GM23338 (cell line): ENCODE data around the gene ATP5PO. TPM values are rescaled to one million over a fixed set of nuclear protein-coding genes. Genes with fewer than 3 reads are reported as not detected.

ENCODE experiments used
- ATAC-seq: fragments of 200-7000 bp; cut with Tn5 transposase; 3 replicates; pipeline ENCODE4 v1.9.1; 2020
- DNase-seq: peaks from one replicate; pipeline ENCODE4 v3.0.0-alpha.2; 2015; ENCODE audit warnings: low spot score
- H2AFZ ChIP-seq: fragments of 200-600 bp; sonication (generic); 2 replicates; pipeline ENCODE4 v1.8.0; 2016; ENCODE audit warnings: antibody characterized with exemption, mild to moderate bottlenecking, moderate library complexity
- H3F3A ChIP-seq: fragments of 200-600 bp; sonication (generic); replicated peaks from 2 replicates; pipeline ENCODE4 v1.8.0; 2017; ENCODE audit warnings: antibody characterized with exemption, mixed run types, low read depth
- H3K27ac ChIP-seq: fragments of 200-600 bp; sonication (generic); 2 replicates; pipeline ENCODE4 v1.6.1; 2016; ENCODE audit warnings: low read depth
- H3K27me3 ChIP-seq: fragments of 200-600 bp; sonication (generic); 2 replicates; pipeline ENCODE4 v1.8.0; 2016; ENCODE audit warnings: mild to moderate bottlenecking, mixed run types, moderate library complexity; ENCODE audit not compliant: insufficient read depth
- H3K36me3 ChIP-seq: fragments of 200-600 bp; sonication (generic); 2 replicates; pipeline ENCODE4 v1.8.0; 2016; ENCODE audit warnings: mild to moderate bottlenecking; ENCODE audit not compliant: insufficient read depth
- H3K4me1 ChIP-seq: fragments of 200-600 bp; sonication (generic); 2 replicates; pipeline ENCODE4 v1.8.0; 2016; ENCODE audit warnings: mild to moderate bottlenecking, moderate library complexity; ENCODE audit not compliant: insufficient read depth
- H3K4me2 ChIP-seq: fragments of 200-600 bp; sonication (generic); 2 replicates; pipeline ENCODE4 v1.7.1; 2017; ENCODE audit warnings: mixed run types
- H3K4me3 ChIP-seq: fragments of 200-600 bp; sonication (generic); 2 replicates; pipeline ENCODE4 v1.6.1; 2016; ENCODE audit warnings: mixed run types
- H3K79me2 ChIP-seq: fragments of 200-600 bp; sonication (generic); replicated peaks from 2 replicates; pipeline ENCODE4 v1.8.0; 2017; ENCODE audit warnings: mild to moderate bottlenecking; ENCODE audit not compliant: insufficient read depth
- H3K9me2 ChIP-seq: fragments of 200-600 bp; sonication (generic); 2 replicates; pipeline ENCODE4 v1.8.0; 2017; ENCODE audit not compliant: insufficient read depth
- H4K20me1 ChIP-seq: fragments of 200-600 bp; sonication (generic); replicated peaks from 2 replicates; pipeline ENCODE4 v1.8.0; 2017; ENCODE audit warnings: mild to moderate bottlenecking; ENCODE audit not compliant: insufficient read depth
- H3K27ac Mint-ChIP-seq: 2 replicates; pipeline ENCODE4 v1.8.0; 2020; ENCODE audit warnings: inconsistent platforms, mild to moderate bottlenecking, moderate library complexity, mixed read lengths
- H3K27me3 Mint-ChIP-seq: 3 replicates; pipeline ENCODE4 v1.8.0; 2022; ENCODE audit warnings: low read depth, mild to moderate bottlenecking, moderate library complexity, mixed read lengths, inconsistent platforms; ENCODE audit not compliant: insufficient read depth, poor library complexity
- H3K36me3 Mint-ChIP-seq: 3 replicates; pipeline ENCODE4 v1.8.0; 2021; ENCODE audit warnings: low read depth, mild to moderate bottlenecking, inconsistent platforms, moderate library complexity, mixed read lengths
- H3K4me1 Mint-ChIP-seq: 3 replicates; pipeline ENCODE4 v1.8.0; 2020; ENCODE audit warnings: mild to moderate bottlenecking, inconsistent platforms, mixed read lengths
- H3K4me3 Mint-ChIP-seq: 3 replicates; pipeline ENCODE4 v1.8.0; 2021; ENCODE audit warnings: moderate library complexity, mild to moderate bottlenecking, inconsistent platforms, mixed read lengths
- H3K9me3 Mint-ChIP-seq: 3 replicates; pipeline ENCODE4 v1.8.0; 2020; ENCODE audit warnings: moderate library complexity, mild to moderate bottlenecking, inconsistent platforms, mixed read lengths
- CREB1 ChIP-seq: fragments of 250-450 bp; sonication (Bioruptor Pico); IDR thresholded peaks from 2 replicates; pipeline ENCODE4 v1.5.0; 2020; ENCODE audit warnings: low read depth, mild to moderate bottlenecking, moderate library complexity
- EZH2 ChIP-seq: fragments of 200-600 bp; sonication (generic); IDR thresholded peaks from one replicate; pipeline ENCODE4 v1.8.0; 2017; ENCODE audit warnings: antibody characterized with exemption, mild to moderate bottlenecking, low read depth; ENCODE audit not compliant: unreplicated experiment
- EZH2phosphoT487 ChIP-seq: fragments of 200-600 bp; sonication (generic); IDR thresholded peaks from one replicate; pipeline ENCODE4 v1.8.1; 2018; ENCODE audit warnings: antibody characterized with exemption; ENCODE audit not compliant: unreplicated experiment
- JUNB ChIP-seq: IDR thresholded peaks from one replicate; pipeline ENCODE4 v1.6.1; 2016; ENCODE audit warnings: antibody characterized with exemption; ENCODE audit not compliant: unreplicated experiment
- NANOG ChIP-seq: IDR thresholded peaks from 2 replicates; pipeline ENCODE4 v1.6.1; 2016; ENCODE audit warnings: antibody characterized with exemption, borderline replicate concordance
- POLR2AphosphoS5 ChIP-seq: IDR thresholded peaks from 2 replicates; pipeline ENCODE4 v1.6.1; 2016; ENCODE audit warnings: antibody characterized with exemption, low read depth
- STAT1 ChIP-seq: IDR thresholded peaks from one replicate; pipeline ENCODE4 v1.6.1; 2016; ENCODE audit warnings: antibody characterized with exemption; ENCODE audit not compliant: unreplicated experiment
- ZNF114 ChIP-seq: fragments of 250-450 bp; sonication (Bioruptor Pico); IDR thresholded peaks from 2 replicates; pipeline ENCODE4 v1.5.0; 2020; ENCODE audit warnings: mild to moderate bottlenecking, moderate library complexity
- ZNF331 ChIP-seq: fragments of 250-450 bp; sonication (Bioruptor Pico); IDR thresholded peaks from 2 replicates; pipeline ENCODE4 v1.5.0; 2020; ENCODE audit warnings: low read depth, mild to moderate bottlenecking, moderate library complexity
- polyA plus RNA-seq: library from polyadenylated mRNA; unstranded; fragments of >200 nt; fragmentation: Nextera tagmentation; extraction: Ambion mirVana; gene quantifications from 2 replicates; pipeline ENCODE4 v1.2.1, GENCODE V29; 2016
- total RNA-seq: library from RNA; depleted of rRNA; stranded (reverse); fragments of >200 nt; shearing (Covaris generic); gene quantifications from 2 replicates; pipeline ENCODE4 v1.2.3, GENCODE V29; 2014
- TF ChIP-seq, protein P1 (sequence below): IDR thresholded peaks from 2 replicates; pipeline ENCODE4 v1.6.1; 2016; ENCODE audit warnings: antibody characterized with exemption
- TF ChIP-seq, protein P2 (sequence below): IDR thresholded peaks from one replicate; pipeline ENCODE4 v1.6.1; 2018; ENCODE audit warnings: antibody characterized with exemption; ENCODE audit not compliant: unreplicated experiment

Gene ATP5PO
- total and polyA plus RNA-seq, 2 experiments from 2014 or later: 244 to 522 TPM

DNA sequence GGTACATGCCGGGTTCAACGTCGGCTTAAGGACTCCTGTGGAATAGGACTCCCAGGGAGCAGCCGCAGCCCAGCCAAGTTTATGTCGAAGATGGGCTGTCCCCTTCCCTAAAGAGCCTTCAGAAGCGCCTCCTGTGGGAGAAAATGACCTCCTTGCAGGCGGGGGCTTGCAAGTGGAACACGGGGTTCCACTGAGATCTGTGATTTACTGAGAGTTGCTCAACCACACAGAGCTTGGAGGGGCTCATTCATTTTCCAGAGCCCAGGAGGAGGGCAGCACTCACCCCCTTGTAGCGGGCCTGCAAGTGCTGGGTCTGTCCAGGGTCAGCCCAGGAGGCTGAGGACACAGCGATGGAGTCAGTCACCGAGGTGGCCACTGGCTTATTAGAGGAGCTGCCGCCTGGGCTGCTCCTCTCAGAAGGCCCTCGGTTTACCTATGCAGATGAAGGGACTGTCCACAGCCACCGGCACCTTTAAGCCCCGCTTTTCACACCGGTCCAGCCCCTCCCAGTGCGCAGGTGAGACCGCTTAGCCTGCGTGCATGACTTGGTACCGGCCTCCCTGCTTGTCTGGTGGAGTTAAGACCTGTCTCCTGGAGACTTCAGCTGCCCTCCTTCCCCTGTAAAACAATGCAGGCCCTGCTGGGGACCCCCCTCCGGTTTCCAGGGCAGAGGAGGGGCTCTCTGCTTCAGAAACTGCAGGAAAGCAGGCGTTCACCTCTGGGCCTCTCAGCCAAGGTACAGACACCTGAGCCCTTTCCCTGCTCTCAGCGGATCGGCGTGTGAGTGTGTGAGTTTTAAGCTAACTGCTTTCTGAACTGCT, 57.5 kb downstream of the ATP5PO start:
- no peaks in the 10 kb centered on the region for H3F3A ChIP-seq
- peak overlapping the region; percentile 45; the same call in 1 of the 2 replicates for H3K4me2 ChIP-seq
- no peaks in the 10 kb centered on the region for H3K27me3 ChIP-seq
- Mint-ChIP-seq H3K4me3 (no peak overlapping the region), H3K4me1 (peaks cover 14% of the 10 kb centered on the region), H3K9me3 (no peaks in the 10 kb centered on the region), H3K36me3 (no peaks in the 10 kb centered on the region), H3K27me3 (peaks cover 4% of the 10 kb centered on the region), H3K27ac (0 out of 2 replicates have a peak overlapping the region, but pooled peaks have one; percentile 64)
- H3K36me3 ChIP-seq: no peaks in the 10 kb centered on the region
- DNase-seq (peak; percentile 37), ATAC-seq (peak; percentile 90)
- H4K20me1 ChIP-seq: no peaks in the 10 kb centered on the region
- no peak overlapping the region for H3K27ac ChIP-seq
- 0 out of 2 replicates have a peak, but pooled peaks cover 6% of the 10 kb centered on the region for H3K9me2 ChIP-seq
- TF ChIP-seq POLR2AphosphoS5: no peak
- no peak for TF ChIP-seq JUNB
- no peak for TF ChIP-seq EZH2phosphoT487
- H3K79me2 ChIP-seq: no peaks in the 10 kb centered on the region
- peak overlapping the region; percentile 80 for H2AFZ ChIP-seq
- no peak overlapping the region for H3K4me3 ChIP-seq
- H3K4me1 ChIP-seq: peaks cover 13% of the 10 kb centered on the region

DNA sequence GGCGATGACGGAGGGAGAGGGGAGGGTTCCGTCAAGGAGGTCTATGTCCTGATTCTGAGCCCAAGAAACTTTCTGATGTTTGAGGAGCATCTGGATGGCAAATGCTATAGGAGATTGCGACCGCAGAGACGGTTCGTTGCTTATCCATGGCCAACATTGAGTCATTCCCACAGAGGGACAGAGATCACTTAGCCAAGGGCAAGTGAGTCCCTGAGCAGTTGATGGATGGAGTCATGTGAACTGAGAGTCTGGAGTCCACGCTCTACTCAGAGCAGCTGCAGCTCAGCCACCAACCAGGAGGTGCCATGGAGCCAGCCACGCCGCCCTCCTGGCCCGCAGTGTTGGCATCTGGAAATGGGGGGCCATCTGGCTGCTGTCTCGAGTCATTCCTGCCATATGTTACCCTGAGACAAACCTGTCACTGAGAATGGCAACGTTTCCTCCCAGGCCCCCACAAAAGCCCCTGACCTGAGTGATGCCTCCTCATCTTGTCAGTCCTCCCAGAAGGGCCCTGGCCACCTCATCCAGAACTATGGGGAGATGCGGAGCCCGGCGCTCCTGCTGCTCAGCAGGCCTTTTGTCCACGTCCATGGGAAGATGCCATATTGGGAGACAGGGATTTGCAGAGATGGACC, 58.6 kb downstream of the ATP5PO start:
- H3K36me3 ChIP-seq: no peaks in the 10 kb centered on the region
- H3K9me2 ChIP-seq: 0 out of 2 replicates have a peak, but pooled peaks cover 6% of the 10 kb centered on the region
- H2AFZ ChIP-seq: no peak overlapping the region
- H3K4me3 ChIP-seq: no peak overlapping the region
- H3K27ac ChIP-seq: no peak overlapping the region
- no peak overlapping the region for H3K4me3 Mint-ChIP-seq
- peaks cover 3% of the 10 kb centered on the region for H3K27me3 Mint-ChIP-seq
- H4K20me1 ChIP-seq: no peaks in the 10 kb centered on the region
- no peaks in the 10 kb centered on the region for H3F3A ChIP-seq
- no peaks in the 10 kb centered on the region for H3K9me3 Mint-ChIP-seq
- no peak overlapping the region for H3K4me2 ChIP-seq
- peaks cover 14% of the 10 kb centered on the region for H3K4me1 Mint-ChIP-seq
- no peak overlapping the region for H3K27ac Mint-ChIP-seq
- DNase-seq (no peak), ATAC-seq (no peak)
- no peaks in the 10 kb centered on the region for H3K79me2 ChIP-seq
- H3K27me3 ChIP-seq: no peaks in the 10 kb centered on the region
- peaks cover 13% of the 10 kb centered on the region for H3K4me1 ChIP-seq
- H3K36me3 Mint-ChIP-seq: no peaks in the 10 kb centered on the region
- TF ChIP-seq, protein P1, sequence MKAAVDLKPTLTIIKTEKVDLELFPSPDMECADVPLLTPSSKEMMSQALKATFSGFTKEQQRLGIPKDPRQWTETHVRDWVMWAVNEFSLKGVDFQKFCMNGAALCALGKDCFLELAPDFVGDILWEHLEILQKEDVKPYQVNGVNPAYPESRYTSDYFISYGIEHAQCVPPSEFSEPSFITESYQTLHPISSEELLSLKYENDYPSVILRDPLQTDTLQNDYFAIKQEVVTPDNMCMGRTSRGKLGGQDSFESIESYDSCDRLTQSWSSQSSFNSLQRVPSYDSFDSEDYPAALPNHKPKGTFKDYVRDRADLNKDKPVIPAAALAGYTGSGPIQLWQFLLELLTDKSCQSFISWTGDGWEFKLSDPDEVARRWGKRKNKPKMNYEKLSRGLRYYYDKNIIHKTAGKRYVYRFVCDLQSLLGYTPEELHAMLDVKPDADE: no peak
- TF ChIP-seq STAT1 (no peak), POLR2AphosphoS5 (no peak), NANOG (no peak), ZNF331 (CRISPR knock-in tag) (no peak), EZH2phosphoT487 (no peak), JUNB (no peak), ZNF114 (CRISPR knock-in tag) (no peak), CREB1 (no peak), EZH2 (no peak)
- TF ChIP-seq, protein P2, sequence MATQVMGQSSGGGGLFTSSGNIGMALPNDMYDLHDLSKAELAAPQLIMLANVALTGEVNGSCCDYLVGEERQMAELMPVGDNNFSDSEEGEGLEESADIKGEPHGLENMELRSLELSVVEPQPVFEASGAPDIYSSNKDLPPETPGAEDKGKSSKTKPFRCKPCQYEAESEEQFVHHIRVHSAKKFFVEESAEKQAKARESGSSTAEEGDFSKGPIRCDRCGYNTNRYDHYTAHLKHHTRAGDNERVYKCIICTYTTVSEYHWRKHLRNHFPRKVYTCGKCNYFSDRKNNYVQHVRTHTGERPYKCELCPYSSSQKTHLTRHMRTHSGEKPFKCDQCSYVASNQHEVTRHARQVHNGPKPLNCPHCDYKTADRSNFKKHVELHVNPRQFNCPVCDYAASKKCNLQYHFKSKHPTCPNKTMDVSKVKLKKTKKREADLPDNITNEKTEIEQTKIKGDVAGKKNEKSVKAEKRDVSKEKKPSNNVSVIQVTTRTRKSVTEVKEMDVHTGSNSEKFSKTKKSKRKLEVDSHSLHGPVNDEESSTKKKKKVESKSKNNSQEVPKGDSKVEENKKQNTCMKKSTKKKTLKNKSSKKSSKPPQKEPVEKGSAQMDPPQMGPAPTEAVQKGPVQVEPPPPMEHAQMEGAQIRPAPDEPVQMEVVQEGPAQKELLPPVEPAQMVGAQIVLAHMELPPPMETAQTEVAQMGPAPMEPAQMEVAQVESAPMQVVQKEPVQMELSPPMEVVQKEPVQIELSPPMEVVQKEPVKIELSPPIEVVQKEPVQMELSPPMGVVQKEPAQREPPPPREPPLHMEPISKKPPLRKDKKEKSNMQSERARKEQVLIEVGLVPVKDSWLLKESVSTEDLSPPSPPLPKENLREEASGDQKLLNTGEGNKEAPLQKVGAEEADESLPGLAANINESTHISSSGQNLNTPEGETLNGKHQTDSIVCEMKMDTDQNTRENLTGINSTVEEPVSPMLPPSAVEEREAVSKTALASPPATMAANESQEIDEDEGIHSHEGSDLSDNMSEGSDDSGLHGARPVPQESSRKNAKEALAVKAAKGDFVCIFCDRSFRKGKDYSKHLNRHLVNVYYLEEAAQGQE: no peak
